ENCODE data around the gene ADAMTSL4.

Gene ADAMTSL4

DNA sequence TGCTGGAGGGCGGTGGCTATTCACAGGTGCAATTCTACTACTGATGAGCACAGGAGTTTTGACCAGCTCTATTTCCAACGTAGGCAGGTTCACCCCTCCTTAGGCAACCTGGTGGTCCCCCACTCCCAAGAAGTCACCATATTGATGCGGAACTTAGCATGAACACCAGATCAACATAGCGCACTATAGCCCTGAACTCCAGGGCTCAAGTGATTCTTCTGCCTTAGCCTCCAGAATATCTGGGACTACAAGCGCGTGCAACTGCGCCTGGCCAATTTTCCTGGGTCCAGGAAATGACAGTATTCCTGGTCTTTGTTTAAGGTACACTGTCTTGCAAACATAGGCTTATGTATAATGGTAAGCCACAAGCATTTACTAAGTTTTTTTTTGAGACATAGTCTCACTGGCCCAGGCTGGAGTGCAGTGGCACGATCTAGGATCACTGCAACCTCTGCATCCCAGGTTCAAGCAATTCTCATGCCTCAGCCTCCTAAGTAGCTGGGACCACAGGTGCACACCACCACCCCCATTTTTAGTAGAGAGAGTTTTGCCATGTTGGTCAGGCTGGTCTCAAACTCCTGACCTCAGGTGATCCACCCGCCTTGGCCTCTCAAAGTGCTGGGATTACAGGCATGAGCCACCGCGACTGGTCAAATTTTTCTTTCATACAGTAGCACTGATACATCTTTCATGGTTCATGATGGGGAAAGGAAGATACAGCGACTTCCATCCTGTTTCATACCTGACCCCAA lies 17.6 kb downstream of the ADAMTSL4 start:
- no peaks in the 10 kb centered on the region for H3K9me2 ChIP-seq (replicated peaks; ENCODE audit: insufficient read depth, low read length)
- peak overlapping the region; percentile 86 for H3K4me2 ChIP-seq (ENCODE audit: low read depth, low read length)
- peak overlapping the region; percentile 60 for H3K9ac ChIP-seq (ENCODE audit: low read length)

DNA sequence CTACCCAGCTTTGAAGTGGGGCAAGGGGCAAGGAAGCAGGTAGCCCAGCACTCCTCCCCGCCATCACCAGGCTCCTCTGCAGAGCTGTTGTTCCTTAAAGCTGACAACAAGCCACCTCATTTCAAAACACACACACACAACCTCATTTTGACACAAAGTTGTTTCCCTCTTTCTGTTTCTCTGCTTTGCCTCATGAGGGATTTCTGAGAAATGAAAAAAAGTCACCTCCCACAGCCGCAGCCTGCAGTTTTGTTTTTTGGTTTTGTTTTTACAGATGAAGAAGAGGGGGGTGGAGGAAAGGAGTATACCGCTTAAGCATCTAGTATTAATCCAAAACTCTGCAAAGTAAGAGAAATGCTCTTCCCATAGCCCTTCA lies 18.1 kb downstream of the ADAMTSL4 start:
- H3K9ac ChIP-seq (ENCODE audit: low read length) = peak overlapping the region; percentile 60
- peak overlapping the region; percentile 86 for H3K4me2 ChIP-seq (ENCODE audit: low read depth, low read length)
- H2AFZ ChIP-seq (ENCODE audit: low read length) = no peak overlapping the region
- H3K27ac ChIP-seq (ENCODE audit: low read length) = peak overlapping the region; percentile 92
- H3K9me2 ChIP-seq (replicated peaks; ENCODE audit: insufficient read depth, low read length) = no peaks in the 10 kb centered on the region
- peaks cover 91% of the 10 kb centered on the region for H3F3A ChIP-seq (ENCODE audit: insufficient read depth, low read length)
- H3K4me3 ChIP-seq (ENCODE audit: low read length) = peak overlapping the region; percentile 51
- H3K79me2 ChIP-seq (ENCODE audit: low read length) = peaks cover 42% of the 10 kb centered on the region
- no peaks in the 10 kb centered on the region for H3K36me3 ChIP-seq (replicated peaks; ENCODE audit: insufficient read depth, low read length)
- H3K9me3 ChIP-seq (replicated peaks; ENCODE audit: insufficient read depth, low read length) = no peaks in the 10 kb centered on the region
- H4K20me1 ChIP-seq (ENCODE audit: insufficient read depth, low read length) = no peaks in the 10 kb centered on the region
- no peaks in the 10 kb centered on the region for H3K27me3 ChIP-seq (replicated peaks; ENCODE audit: insufficient read depth, low read length)
- H3K4me1 ChIP-seq (ENCODE audit: low read length) = peaks cover 81% of the 10 kb centered on the region
- peak; percentile 88 for DNase-seq
- TF ChIP-seq, protein P1, sequence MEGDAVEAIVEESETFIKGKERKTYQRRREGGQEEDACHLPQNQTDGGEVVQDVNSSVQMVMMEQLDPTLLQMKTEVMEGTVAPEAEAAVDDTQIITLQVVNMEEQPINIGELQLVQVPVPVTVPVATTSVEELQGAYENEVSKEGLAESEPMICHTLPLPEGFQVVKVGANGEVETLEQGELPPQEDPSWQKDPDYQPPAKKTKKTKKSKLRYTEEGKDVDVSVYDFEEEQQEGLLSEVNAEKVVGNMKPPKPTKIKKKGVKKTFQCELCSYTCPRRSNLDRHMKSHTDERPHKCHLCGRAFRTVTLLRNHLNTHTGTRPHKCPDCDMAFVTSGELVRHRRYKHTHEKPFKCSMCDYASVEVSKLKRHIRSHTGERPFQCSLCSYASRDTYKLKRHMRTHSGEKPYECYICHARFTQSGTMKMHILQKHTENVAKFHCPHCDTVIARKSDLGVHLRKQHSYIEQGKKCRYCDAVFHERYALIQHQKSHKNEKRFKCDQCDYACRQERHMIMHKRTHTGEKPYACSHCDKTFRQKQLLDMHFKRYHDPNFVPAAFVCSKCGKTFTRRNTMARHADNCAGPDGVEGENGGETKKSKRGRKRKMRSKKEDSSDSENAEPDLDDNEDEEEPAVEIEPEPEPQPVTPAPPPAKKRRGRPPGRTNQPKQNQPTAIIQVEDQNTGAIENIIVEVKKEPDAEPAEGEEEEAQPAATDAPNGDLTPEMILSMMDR (IDR thresholded peaks at IDR 0.05; ENCODE audit: low read length) = no peak
- TF ChIP-seq EZH2phosphoT487 (IDR thresholded peaks at IDR 0.05; ENCODE audit: low read length) (no peak), EZH2 (optimal IDR thresholded peaks at IDR 0.05; ENCODE audit: low read depth, low read length) (no peak)

More for the DNA sequence above, 17.6 kb downstream of the ADAMTSL4 start:
- TF ChIP-seq EZH2 (optimal IDR thresholded peaks at IDR 0.05; ENCODE audit: low read depth, low read length) (no peak), EZH2phosphoT487 (IDR thresholded peaks at IDR 0.05; ENCODE audit: low read length) (no peak)
- TF ChIP-seq, protein P1 (IDR thresholded peaks at IDR 0.05; ENCODE audit: low read length) = no peak
- Histone ChIP-seq H2AFZ (ENCODE audit: low read length) (no peak overlapping the region), H4K20me1 (ENCODE audit: insufficient read depth, low read length) (no peaks in the 10 kb centered on the region), H3K36me3 (replicated peaks; ENCODE audit: insufficient read depth, low read length) (no peaks in the 10 kb centered on the region), H3K79me2 (ENCODE audit: low read length) (peaks cover 37% of the 10 kb centered on the region), H3K27me3 (replicated peaks; ENCODE audit: insufficient read depth, low read length) (no peaks in the 10 kb centered on the region), H3K4me3 (ENCODE audit: low read length) (peak overlapping the region; percentile 51), H3F3A (ENCODE audit: insufficient read depth, low read length) (peaks cover 96% of the 10 kb centered on the region), H3K9me3 (replicated peaks; ENCODE audit: insufficient read depth, low read length) (no peaks in the 10 kb centered on the region), H3K27ac (ENCODE audit: low read length) (peak overlapping the region; percentile 92), H3K4me1 (ENCODE audit: low read length) (peaks cover 83% of the 10 kb centered on the region)
- DNase-seq = no peak

DNA sequence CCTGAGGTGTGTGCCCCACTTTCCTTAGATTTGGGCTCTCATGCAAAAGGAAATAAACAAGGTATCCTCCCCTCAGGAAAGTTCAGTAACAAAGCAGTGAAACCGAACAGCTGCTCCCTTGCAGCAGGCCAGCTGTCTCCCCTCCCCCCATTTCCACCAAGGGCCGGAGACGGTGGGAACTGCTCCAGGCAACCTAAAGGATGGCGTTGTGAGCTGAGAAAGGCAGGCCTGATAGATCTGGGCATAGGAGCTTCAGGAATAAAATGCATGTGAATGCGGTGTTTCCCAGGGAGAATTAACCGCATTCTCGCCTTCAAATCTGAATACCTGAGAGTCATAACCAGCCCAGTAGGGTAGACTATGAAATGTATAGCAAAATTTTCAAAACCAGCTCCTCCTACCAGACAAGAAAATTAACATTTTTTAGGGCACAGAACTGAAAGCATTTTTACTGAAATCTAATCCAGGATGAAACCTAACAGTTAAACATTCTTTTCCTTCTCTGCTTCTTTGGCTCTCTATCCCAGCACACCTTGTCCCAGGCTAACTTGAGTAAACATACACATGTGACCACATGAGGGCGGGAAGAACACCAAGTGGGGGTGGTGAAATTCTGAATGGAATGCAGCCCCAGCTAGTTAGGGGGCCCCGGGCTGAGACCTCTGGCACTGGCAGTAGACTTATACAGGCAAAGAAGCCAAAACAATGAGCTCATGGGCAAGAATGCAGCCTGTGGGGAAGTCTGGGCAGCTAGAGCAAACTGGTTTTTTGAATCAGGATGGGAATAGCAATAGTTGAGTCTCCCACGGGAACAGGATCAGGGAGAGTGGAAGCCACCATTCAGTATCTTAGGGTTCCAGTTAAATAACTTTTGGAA lies 18.7 kb downstream of the ADAMTSL4 start:
- Histone ChIP-seq H3K36me3 (replicated peaks; ENCODE audit: insufficient read depth, low read length) (no peaks in the 10 kb centered on the region), H4K20me1 (ENCODE audit: insufficient read depth, low read length) (no peaks in the 10 kb centered on the region), H3F3A (ENCODE audit: insufficient read depth, low read length) (peaks cover 91% of the 10 kb centered on the region), H3K27me3 (replicated peaks; ENCODE audit: insufficient read depth, low read length) (no peaks in the 10 kb centered on the region), H3K4me2 (ENCODE audit: low read depth, low read length) (peak overlapping the region; percentile 86), H3K4me1 (ENCODE audit: low read length) (peaks cover 78% of the 10 kb centered on the region), H3K4me3 (ENCODE audit: low read length) (peak overlapping the region; percentile 51), H3K9ac (ENCODE audit: low read length) (peak overlapping the region; percentile 60), H2AFZ (ENCODE audit: low read length) (no peak overlapping the region), H3K9me3 (replicated peaks; ENCODE audit: insufficient read depth, low read length) (no peaks in the 10 kb centered on the region), H3K27ac (ENCODE audit: low read length) (peak overlapping the region; percentile 92), H3K79me2 (ENCODE audit: low read length) (peaks cover 48% of the 10 kb centered on the region), H3K9me2 (replicated peaks; ENCODE audit: insufficient read depth, low read length) (no peaks in the 10 kb centered on the region)
- no peak for TF ChIP-seq EZH2 (optimal IDR thresholded peaks at IDR 0.05; ENCODE audit: low read depth, low read length)
- TF ChIP-seq, protein P1 (IDR thresholded peaks at IDR 0.05; ENCODE audit: low read length) = peak; percentile 25; the same call in 1 of the 2 replicates
- peak; percentile 79 for DNase-seq

Data from MM.1S (cell line).